ENCODE data around the gene GDI1.

- TF ChIP-seq CTCF (IDR thresholded peaks at IDR 0.05) (no peak), POLR2A (IDR thresholded peaks at IDR 0.05) (no peak), POLR2AphosphoS5 (IDR thresholded peaks at IDR 0.05) (no peak)
Measured at GRCh38 chrX:154457491-154458115, 20.6 kb downstream of the GDI1 start.

Measured in breast epithelium (tissue), 3 donors.